NOMO-1 (cell line): ENCODE measurements around the gene FOXP1.

Experiments used
- DNase-seq, 2 experiments: peaks; one replicate each; lab custom pipeline; 2025; ENCODE audit not compliant: unreplicated experiment in 2 of 2; lab: John Stamatoyannopoulos, UW

Gene FOXP1

GRCh38 chr3:71055257-71056001 lies 528.1 kb downstream of the FOXP1 start:
- no peak for DNase-seq

DNA sequence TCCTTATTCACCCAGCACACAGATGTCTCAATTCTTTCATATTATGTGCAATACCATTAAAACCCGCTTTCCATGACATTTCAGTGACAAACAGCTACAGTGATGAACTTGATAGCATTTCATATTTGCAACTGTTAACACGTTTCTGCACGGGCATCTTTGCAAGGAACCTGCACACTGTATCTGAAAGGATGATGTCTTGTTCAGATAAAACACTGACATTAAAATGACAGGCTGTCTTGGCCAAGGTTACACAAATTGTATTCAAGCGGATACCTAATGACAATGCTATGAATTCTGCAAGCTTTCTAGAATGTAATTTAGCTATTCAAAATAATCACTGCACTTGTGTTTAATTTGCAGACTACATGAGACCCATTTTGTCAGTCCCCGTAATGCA lies 529.2 kb downstream of the FOXP1 start:
- no peak for DNase-seq

DNA sequence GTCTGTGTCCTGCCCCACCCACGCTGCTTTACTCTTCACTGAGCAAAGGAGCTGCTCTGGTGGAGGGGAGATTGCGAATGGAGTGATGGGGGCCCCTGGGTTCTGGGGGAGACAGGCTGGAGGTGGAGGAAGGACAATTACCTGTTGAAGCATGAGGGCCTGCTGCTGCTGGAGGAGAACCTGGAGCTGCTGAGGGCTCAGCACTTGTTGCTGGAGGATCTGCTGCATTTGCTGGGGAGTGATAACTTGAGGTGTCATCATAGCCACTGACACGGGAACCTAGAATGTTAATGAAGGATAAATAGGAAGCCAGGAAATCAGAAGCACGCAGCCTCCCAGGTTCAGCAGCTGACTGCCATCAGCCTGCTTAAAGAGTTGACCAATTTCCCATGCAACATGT lies 530.0 kb downstream of the FOXP1 start:
- DNase-seq: no peak

- no peak for DNase-seq
Observed at GRCh38 chr3:71052716-71053115, 530.8 kb downstream of the FOXP1 start.

- DNase-seq: peak in 1 of 2 experiments; percentile 29
Observed at GRCh38 chr3:71051893-71052687, 531.4 kb downstream of the FOXP1 start.

- no peak for DNase-seq
Observed at GRCh38 chr3:71051259-71051595, 532.3 kb downstream of the FOXP1 start.

GRCh38 chr3:71050538-71051258 lies 532.8 kb downstream of the FOXP1 start:
- DNase-seq: peak; percentile 49 to 63

DNA sequence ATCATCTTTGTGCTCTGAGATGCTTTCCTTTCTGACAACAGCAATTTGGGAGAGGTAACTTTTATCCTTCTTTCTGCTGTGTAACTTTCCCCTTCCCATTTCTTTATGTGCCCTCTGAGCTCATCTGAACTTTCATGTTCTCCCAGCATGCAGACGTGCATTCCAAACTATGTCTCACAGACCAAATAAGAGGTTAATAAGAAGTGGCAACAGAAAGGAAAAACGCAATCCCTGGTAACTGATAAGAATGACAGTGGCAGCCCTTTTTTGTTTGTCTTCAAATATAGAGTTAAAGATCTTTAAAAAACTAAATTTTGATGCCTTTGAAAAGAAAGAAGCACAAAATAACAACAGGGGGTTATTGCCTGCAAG lies 533.4 kb downstream of the FOXP1 start:
- DNase-seq: no peak

GRCh38 chr3:71048948-71049347 lies 534.6 kb downstream of the FOXP1 start:
- DNase-seq: no peak

GRCh38 chr3:71047616-71048531 lies 535.7 kb downstream of the FOXP1 start:
- no peak for DNase-seq

GRCh38 chr3:71046791-71047190 lies 536.7 kb downstream of the FOXP1 start:
- DNase-seq: no peak

DNA sequence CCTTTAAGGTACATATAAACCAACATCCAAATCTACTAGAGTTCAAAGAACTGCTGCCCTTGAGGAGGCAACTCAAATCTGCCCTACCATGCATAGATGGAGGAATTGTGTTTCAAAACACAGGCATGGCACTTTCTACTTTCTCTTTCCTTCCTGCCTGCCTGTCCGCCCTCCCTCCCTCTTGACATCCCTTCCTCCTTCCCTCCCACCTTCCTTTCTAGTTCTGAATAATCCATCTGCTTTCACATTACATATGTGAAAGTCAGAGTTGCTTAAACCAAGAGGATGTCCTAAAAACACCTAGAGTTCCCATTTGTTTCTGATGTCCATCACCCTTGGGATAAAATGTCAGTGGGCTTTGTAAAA lies 537.6 kb downstream of the FOXP1 start:
- no peak for DNase-seq

DNA sequence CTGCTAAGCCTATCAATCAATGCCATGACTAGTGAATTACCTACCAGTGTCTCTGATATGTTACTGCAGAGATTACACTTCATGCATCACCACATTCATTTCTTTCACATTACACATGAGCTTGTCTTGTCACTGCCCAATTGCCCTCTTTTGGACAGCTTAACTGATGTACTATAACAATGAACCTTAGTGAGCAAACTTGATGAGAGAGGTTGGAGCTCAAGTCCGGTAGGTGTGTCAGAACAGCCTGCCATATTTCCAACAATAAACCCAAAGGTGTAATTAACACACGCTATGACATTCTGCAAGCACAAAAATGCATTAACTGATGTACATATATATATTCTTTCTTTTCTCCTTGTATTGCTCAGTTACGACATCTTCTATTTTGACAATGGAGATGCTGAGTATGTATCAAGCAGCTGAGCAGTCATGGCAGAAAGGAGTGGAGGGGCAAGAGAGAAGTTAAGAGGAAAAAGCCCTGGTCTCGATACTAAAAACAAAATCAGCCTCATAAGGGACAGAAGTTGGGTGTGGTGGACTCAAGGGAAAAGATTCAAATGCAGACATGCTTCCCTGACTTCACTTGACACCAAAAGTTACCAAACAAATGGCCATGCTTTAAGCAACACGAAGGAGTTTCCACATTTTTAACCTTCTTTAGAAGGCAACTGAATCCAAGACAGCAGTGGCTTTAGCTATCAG lies 538.2 kb downstream of the FOXP1 start:
- no peak for DNase-seq

- no peak for DNase-seq
Observed at GRCh38 chr3:71042759-71043158, 540.8 kb downstream of the FOXP1 start.

- no peak for DNase-seq
Observed at GRCh38 chr3:71041371-71041770, 542.2 kb downstream of the FOXP1 start.

GRCh38 chr3:71039332-71039731 lies 544.2 kb downstream of the FOXP1 start:
- DNase-seq: no peak

DNA sequence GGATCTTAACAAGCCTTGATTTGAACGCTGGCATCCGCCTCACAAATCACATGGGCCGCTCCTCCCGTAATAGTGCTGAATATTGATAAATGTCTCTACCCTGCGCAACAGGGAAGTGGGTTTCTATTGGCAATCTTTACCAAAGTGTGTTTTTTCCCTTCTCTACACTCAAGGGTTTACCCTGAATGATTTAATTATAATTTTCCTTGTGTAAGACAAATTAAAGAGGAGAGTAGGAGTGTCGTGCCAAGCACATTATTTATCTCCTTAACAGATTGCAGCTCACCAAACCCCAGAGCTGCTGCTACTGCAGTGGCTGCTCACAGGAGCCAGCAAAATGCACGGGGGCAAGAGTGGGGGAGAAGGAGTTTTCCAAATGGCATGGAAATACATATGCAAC lies 545.8 kb downstream of the FOXP1 start:
- no peak for DNase-seq

GRCh38 chr3:71035886-71036285 lies 547.6 kb downstream of the FOXP1 start:
- peak; percentile 5 to 17 for DNase-seq

DNA sequence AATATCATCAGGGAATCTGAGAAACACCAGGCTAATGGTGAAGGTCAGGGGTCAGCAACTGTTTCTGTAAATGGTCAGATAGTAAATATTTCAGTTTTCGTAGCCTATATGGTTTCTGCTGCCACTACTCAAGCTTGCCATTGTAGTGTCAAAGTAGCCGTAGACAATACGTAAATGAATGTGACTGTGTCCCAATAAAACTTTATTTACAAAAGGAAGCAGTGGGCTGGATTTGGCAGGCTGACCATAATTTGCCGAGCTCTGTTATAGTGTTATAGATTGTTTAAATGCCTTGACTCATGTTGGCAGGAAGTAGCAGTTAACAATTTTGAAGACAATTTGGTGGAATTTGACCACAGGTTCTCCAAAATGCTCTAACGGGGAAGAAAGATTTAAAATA lies 548.2 kb downstream of the FOXP1 start:
- DNase-seq: peak; percentile 55 to 83

DNA sequence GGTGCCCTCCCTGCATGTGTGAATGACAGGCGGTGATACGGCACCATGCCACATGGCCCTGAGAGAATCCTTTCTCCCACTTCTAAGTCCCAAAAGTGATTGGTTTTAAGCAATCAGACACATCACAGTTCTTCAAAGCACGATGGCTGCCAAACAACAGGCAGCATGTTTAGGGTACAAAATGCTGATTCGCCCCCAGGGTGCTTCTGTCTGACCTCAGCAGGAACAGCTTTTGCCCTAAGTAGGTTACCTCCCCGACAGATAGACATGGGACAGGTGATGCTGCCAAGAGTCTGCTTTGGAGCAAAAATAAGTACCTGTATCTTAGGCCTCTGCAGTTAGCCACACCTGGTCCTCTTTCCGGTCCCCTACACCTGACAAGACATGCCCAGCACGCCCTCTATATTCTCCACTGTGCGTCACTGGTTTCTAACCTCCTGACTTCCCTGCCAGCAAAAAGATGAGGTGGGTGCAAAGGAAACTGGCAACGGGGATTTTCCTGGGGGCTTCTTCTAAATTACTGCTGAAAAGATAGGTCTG lies 549.8 kb downstream of the FOXP1 start:
- no peak for DNase-seq
